Colonic mucosa (tissue), 4 donors: Measurements from ENCODE around the gene GSX2. TPM values are rescaled to one million over a fixed set of nuclear protein-coding genes. Genes with fewer than 3 reads are reported as not detected.
"Not testable (repeated sequence)": the region's sequence is repeated elsewhere in the genome, so short reads cannot be mapped to it uniquely, and the experiment has no call there.

Experiments used
- DNase-seq: peaks from one replicate; pipeline ENCODE4 v3.0.0-alpha.2; 2020
- H3K27ac ChIP-seq: fragments of 200-600 bp; one replicate; pipeline ENCODE4 v1.8.0; 2021
- H3K27me3 ChIP-seq: fragments of 200-600 bp; one replicate; pipeline ENCODE4 v1.8.0; 2021
- H3K36me3 ChIP-seq: fragments of 200-600 bp; one replicate; pipeline ENCODE4 v1.8.0; 2021
- H3K4me1 ChIP-seq: fragments of 200-600 bp; one replicate; pipeline ENCODE4 v1.8.0; 2021; ENCODE audit warnings: mild to moderate bottlenecking
- H3K4me3 ChIP-seq: fragments of 200-600 bp; one replicate; pipeline ENCODE4 v1.8.0; 2021
- H3K9ac ChIP-seq, 2 donors: one replicate each; pipeline ENCODE4 v1.7.0; 2013; ENCODE audit warnings: control low read depth in 2 of 2, low read depth in 2 of 2, low read length in 2 of 2
- H3K9me3 ChIP-seq: fragments of 200-600 bp; one replicate; pipeline ENCODE4 v1.8.0; 2021
- CTCF ChIP-seq: fragments of 200-600 bp; IDR thresholded peaks from one replicate; pipeline ENCODE4 v1.8.0; 2022; ENCODE audit warnings: antibody characterized with exemption, mild to moderate bottlenecking
- intact Hi-C: fragments of 100-400 bp; cut with DNase I; formaldehyde crosslinking; loops from one replicate; pipeline ENCODE4 v1.14.1; 2022
- total RNA-seq, 2 donors: library from RNA; stranded (reverse); fragmentation: NEBNext Ultra II Directional in 1 of 2; extraction: Animal tissue kit (Norgen Biotek cat#: 25700) in 1 of 2; gene quantifications; one replicate each; pipeline ENCODE4 v1.2.1, GENCODE V29; 2021
- donor health status: healthy.
- donor health status: DM: no; HTN: no; CAD: no.
- donor health status: DM: no; HTN: no; CAD: no.

GSX2 gene
- total RNA-seq, 2 donors from 2014 or later: not detected

- no peak for TF ChIP-seq CTCF
- Histone ChIP-seq H3K36me3 (no peaks in the 10 kb centered on the region), H3K9me3 (no peaks in the 10 kb centered on the region), H3K4me1 (peaks cover 6% of the 10 kb centered on the region), H3K4me3 (no peak overlapping the region), H3K27ac (no peak overlapping the region), H3K9ac (no peak overlapping the region), H3K27me3 (peaks cover 90% of the 10 kb centered on the region)
- intact Hi-C loops: loop anchor here (10.0 kb wide), 1 partner anchor 110 kb away; no protein-coding TSS in a partner anchor
- no peak for DNase-seq
These were observed 4.9 kb downstream of the GSX2 start for GRCh38 chr4:54104907-54105306.

GRCh38 chr4:54107951-54108748 is 8.2 kb downstream of the GSX2 start:
- peaks cover 73% of the 10 kb centered on the region for H3K27me3 ChIP-seq
- intact Hi-C loops: loop anchor here (10.0 kb wide), 1 partner anchor 107 kb away; no protein-coding TSS in a partner anchor
- no peak for TF ChIP-seq CTCF

GRCh38 chr4:54109241-54110018 is 9.5 kb downstream of the GSX2 start:
- H3K27ac ChIP-seq: no peak overlapping the region
- H3K4me1 ChIP-seq: peaks cover 5% of the 10 kb centered on the region
- H3K9me3 ChIP-seq: no peaks in the 10 kb centered on the region
- H3K9ac ChIP-seq: no peak overlapping the region
- no peak for TF ChIP-seq CTCF
- no peaks in the 10 kb centered on the region for H3K36me3 ChIP-seq
- H3K4me3 ChIP-seq: no peak overlapping the region
- DNase-seq: no peak
- H3K27me3 ChIP-seq: peaks cover 60% of the 10 kb centered on the region
- intact Hi-C loops: loop anchor here (10.0 kb wide), 1 partner anchor 105 kb away; no protein-coding TSS in a partner anchor

More at GRCh38 chr4:54107951-54108748, 8.2 kb downstream of the GSX2 start:
- no peak overlapping the region for H3K27ac ChIP-seq
- H3K9me3 ChIP-seq: no peaks in the 10 kb centered on the region
- H3K4me1 ChIP-seq: peaks cover 5% of the 10 kb centered on the region
- DNase-seq: no peak
- H3K9ac ChIP-seq: no peak overlapping the region
- H3K4me3 ChIP-seq: no peak overlapping the region
- no peaks in the 10 kb centered on the region for H3K36me3 ChIP-seq

- Histone ChIP-seq H3K27ac (no peak overlapping the region), H3K27me3 (peaks cover 55% of the 10 kb centered on the region), H3K9me3 (no peaks in the 10 kb centered on the region), H3K36me3 (no peaks in the 10 kb centered on the region), H3K4me1 (peaks cover 5% of the 10 kb centered on the region), H3K4me3 (no peak overlapping the region), H3K9ac (no peak overlapping the region)
- TF ChIP-seq CTCF: no peak
- intact Hi-C loops: no loop called here
- no peak for DNase-seq
These were observed 10.1 kb downstream of the GSX2 start for GRCh38 chr4:54110019-54110416.

- peaks cover 28% of the 10 kb centered on the region for H3K27me3 ChIP-seq
- H3K36me3 ChIP-seq, H3K27ac ChIP-seq, H3K4me3 ChIP-seq, H3K9ac ChIP-seq, DNase-seq, H3K4me1 ChIP-seq, intact Hi-C loops, H3K9me3 ChIP-seq: not testable (repeated sequence)
These were observed 13.2 kb downstream of the GSX2 start for GRCh38 chr4:54113206-54113605.

GRCh38 chr4:54116246-54116645 is 16.3 kb downstream of the GSX2 start:
- H3K36me3 ChIP-seq, H3K9ac ChIP-seq, H3K4me3 ChIP-seq, H3K27me3 ChIP-seq, intact Hi-C loops, H3K9me3 ChIP-seq, H3K27ac ChIP-seq, DNase-seq, H3K4me1 ChIP-seq: not testable (repeated sequence)
